GM21723 (cell line): Measurements from ENCODE around the gene MBOAT2.

Experiments
- ATAC-seq: cut with Tn5 transposase; IDR thresholded peaks from one replicate; pipeline ENCODE4 v1.9.1; 2021; ENCODE audit warnings: mild to moderate bottlenecking, moderate library complexity; ENCODE audit not compliant: unreplicated experiment

The MBOAT2 gene

GRCh38 chr2:9018534-9018933, 15.1 kb upstream of the MBOAT2 start:
- no peak for ATAC-seq

- ATAC-seq, result no peak
These were observed 14.6 kb upstream of the MBOAT2 start for GRCh38 chr2:9018109-9018508.

- ATAC-seq, result no peak
These were observed 13.9 kb upstream of the MBOAT2 start for GRCh38 chr2:9017411-9017810.

- ATAC-seq, result no peak
These were observed 12.5 kb upstream of the MBOAT2 start for GRCh38 chr2:9015998-9016397.

- ATAC-seq, result no peak
These were observed 9.9 kb upstream of the MBOAT2 start for GRCh38 chr2:9013403-9013802.

- no peak for ATAC-seq
These were observed 7.4 kb upstream of the MBOAT2 start for GRCh38 chr2:9010866-9011265.

- ATAC-seq, result no peak
These were observed 5.6 kb upstream of the MBOAT2 start for GRCh38 chr2:9008951-9009664.

- no peak for ATAC-seq
These were observed 2.9 kb upstream of the MBOAT2 start for GRCh38 chr2:9006368-9006767.

- peak; percentile 12 for ATAC-seq
These were observed 1.1 kb upstream of the MBOAT2 start for GRCh38 chr2:9004338-9005204.

- ATAC-seq, result no peak
These were observed 193 bp downstream of the MBOAT2 start for GRCh38 chr2:9003366-9003615.

- ATAC-seq, result no peak
These were observed 683 bp downstream of the MBOAT2 start for GRCh38 chr2:9002637-9003365.

GRCh38 chr2:9002313-9002636, 1.2 kb downstream of the MBOAT2 start:
- no peak for ATAC-seq

- no peak for ATAC-seq
These were observed 1.7 kb downstream of the MBOAT2 start for GRCh38 chr2:9001778-9002177.

GRCh38 chr2:9001229-9001628, 2.3 kb downstream of the MBOAT2 start:
- ATAC-seq, result no peak

GRCh38 chr2:9000442-9000841, 3.0 kb downstream of the MBOAT2 start:
- ATAC-seq, result no peak

- ATAC-seq, result no peak
These were observed 3.7 kb downstream of the MBOAT2 start for GRCh38 chr2:8999797-9000196.

- no peak for ATAC-seq
These were observed 4.4 kb downstream of the MBOAT2 start for GRCh38 chr2:8999102-8999446.

- no peak for ATAC-seq
These were observed 4.9 kb downstream of the MBOAT2 start for GRCh38 chr2:8998418-8999101.

- ATAC-seq, result no peak
These were observed 5.9 kb downstream of the MBOAT2 start for GRCh38 chr2:8997631-8998030.

GRCh38 chr2:8997108-8997507, 6.4 kb downstream of the MBOAT2 start:
- no peak for ATAC-seq

GRCh38 chr2:8996006-8996405, 7.5 kb downstream of the MBOAT2 start:
- no peak for ATAC-seq

- ATAC-seq, result no peak
These were observed 9.1 kb downstream of the MBOAT2 start for GRCh38 chr2:8994386-8994785.
